ENCODE measurements around the gene ZNF865.

- TF ChIP-seq CTCF (IDR thresholded peaks at IDR 0.05; ENCODE audit: borderline replicate concordance, extremely low read depth, low read length, poor library complexity, severe bottlenecking) (no peak), EZH2 (IDR thresholded peaks at IDR 0.05; ENCODE audit: borderline replicate concordance, low read depth, low read length, severe bottlenecking) (no peak)
Measured at GRCh38 chr19:55645512-55645881, 40.0 kb downstream of the ZNF865 start.
